HepG2 (cell line): Measurements from ENCODE around the gene ASTN1. TPM values are rescaled to one million over a fixed set of nuclear protein-coding genes. Genes with fewer than 3 reads are reported as not detected.

Experiments
- ATAC-seq: fragments of 200-7000 bp; cut with Tn5 transposase; 3 replicates; pipeline ENCODE4 v1.9.1; 2020; ENCODE audit warnings: mild to moderate bottlenecking, moderate library complexity
- BruUV-seq: library from RNA; stranded (reverse); fragments of 400-500 nt; replicated peaks from 2 replicates; lab custom pipeline; 2021; lab: Mats Ljungman, UMichigan
- CTCF ChIA-PET: fragments of 300-600 bp; formaldehyde crosslinking; extraction: SDS; loops from one replicate; lab custom pipeline; 2021; ENCODE audit warnings: low total read pairs, inconsistent platforms, low intra/inter-chr PET ratio; lab: Yijun Ruan, JAX
- POLR2A ChIA-PET: fragments of 350-600 bp; sonication (Branson Sonifier 250); formaldehyde crosslinking; loops from one replicate; lab custom pipeline; 2020; ENCODE audit warnings: antibody characterized with exemption, inconsistent platforms; lab: Yijun Ruan, JAX
- DNase-seq: peaks from one replicate; pipeline ENCODE4 v3.0.0-alpha.2; 2015; ENCODE audit warnings: low spot score
- FAIRE-seq: peaks from 3 replicates; lab custom pipeline; 2011; peaks lifted over from hg19 to GRCh38; lab: Jason Lieb, UNC
- H2AFZ ChIP-seq: one replicate; pipeline ENCODE4 v1.6.1; 2011; ENCODE audit warnings: low read length, inconsistent platforms
- H3K27ac ChIP-seq: fragments of 300-600 bp; 3 replicates; pipeline ENCODE4 v1.8.0; 2011; ENCODE audit warnings: mixed run types, mild to moderate bottlenecking, mixed read lengths, low read length, inconsistent platforms; ENCODE audit not compliant: insufficient read depth; ENCODE audit errors: extremely low read length
- H3K27me3 ChIP-seq, 2 experiments: fragments of 200-600 bp in 1 of 2; 2 replicates in 1 of 2; 3 replicates in 1 of 2; pipeline versions ENCODE4 v1.6.0 to v1.8.0; 2011; ENCODE audit warnings: low read length in 2 of 2, mild to moderate bottlenecking in 2 of 2, moderate library complexity in 2 of 2, inconsistent platforms in 1 of 2; ENCODE audit not compliant: insufficient read depth in 2 of 2, control insufficient read depth in 1 of 2
- H3K36me3 ChIP-seq, 2 experiments: fragments of 200-600 bp in 1 of 2; replicated peaks in 1 of 2; 2 replicates in 1 of 2; 3 replicates in 1 of 2; pipeline versions ENCODE4 v1.5.1 to v1.8.0; 2011; ENCODE audit warnings: low read length in 2 of 2, inconsistent platforms in 1 of 2; ENCODE audit not compliant: insufficient read depth in 2 of 2, control insufficient read depth in 1 of 2
- H3K4me1 ChIP-seq: 2 replicates; pipeline ENCODE4 v1.5.1; 2012; ENCODE audit warnings: low read length, inconsistent platforms; ENCODE audit not compliant: insufficient read depth
- H3K4me2 ChIP-seq: 2 replicates; pipeline ENCODE4 v1.6.0; 2011; ENCODE audit warnings: low read depth, low read length, inconsistent platforms
- H3K4me3 ChIP-seq, 3 experiments: fragments of 200-600 bp in 1 of 3; sonication (generic), shearing (Covaris generic) in 1 of 3; replicated peaks in 1 of 3; 2 replicates each; pipeline ENCODE4 v1.5.1; 2011 to 2016; ENCODE audit warnings: low read length in 3 of 3, inconsistent platforms in 2 of 3, low read depth in 2 of 3, mild to moderate bottlenecking in 2 of 3, control low read depth in 1 of 3, mixed read lengths in 1 of 3; ENCODE audit not compliant: insufficient read depth in 1 of 3
- H3K79me2 ChIP-seq: one replicate; pipeline ENCODE4 v1.6.1; 2011; ENCODE audit warnings: low read length, inconsistent platforms; ENCODE audit not compliant: insufficient read depth
- H3K9ac ChIP-seq: 2 replicates; pipeline ENCODE4 v1.6.0; 2011; ENCODE audit warnings: mild to moderate bottlenecking, low read depth, low read length, inconsistent platforms; ENCODE audit not compliant: insufficient read depth
- H3K9me3 ChIP-seq: 2 replicates; pipeline ENCODE4 v1.5.1; 2012; ENCODE audit warnings: mild to moderate bottlenecking, low read length
- H4K20me1 ChIP-seq: 2 replicates; pipeline ENCODE4 v1.6.0; 2011; ENCODE audit warnings: inconsistent platforms, mild to moderate bottlenecking, low read length, moderate library complexity; ENCODE audit not compliant: insufficient read depth
- HNRNPLL ChIP-seq: fragments of 200-400 bp; formaldehyde crosslinking; IDR thresholded peaks from 2 replicates; pipeline ENCODE4 v1.6.1; 2017; ENCODE audit warnings: mild to moderate bottlenecking, low read depth, low read length; ENCODE audit not compliant: poor library complexity, severe bottlenecking
- LCORL ChIP-seq, 2 experiments: fragments of 450-650 bp in 1 of 2; sonication (generic) in 1 of 2; formaldehyde crosslinking in 1 of 2; IDR thresholded peaks; 2 replicates each; pipeline versions ENCODE4 v1.5.0 to v1.6.1; 2017 to 2020; ENCODE audit warnings: antibody characterized with exemption in 1 of 2, missing genetic modification reagents in 1 of 2
- TIGD3 ChIP-seq: sonication (generic); formaldehyde crosslinking; IDR thresholded peaks from 2 replicates; pipeline ENCODE4 v1.5.1; 2020; ENCODE audit warnings: mild to moderate bottlenecking, missing genetic modification reagents, borderline replicate concordance
- ZNF317 ChIP-seq: sonication (generic); formaldehyde crosslinking; IDR thresholded peaks from 2 replicates; pipeline ENCODE4 v1.5.0; 2020; ENCODE audit warnings: mild to moderate bottlenecking, missing genetic modification reagents
- ZNF577 ChIP-seq: sonication (generic); formaldehyde crosslinking; IDR thresholded peaks from 2 replicates; pipeline ENCODE4 v1.4.0; 2020; ENCODE audit warnings: mild to moderate bottlenecking, low read depth, missing genetic modification reagents, borderline replicate concordance
- ZNF777 ChIP-seq: sonication (generic); formaldehyde crosslinking; IDR thresholded peaks from 2 replicates; pipeline ENCODE4 v1.4.0; 2020; ENCODE audit warnings: missing genetic modification reagents
- WGBS: methylation state at CpG from one replicate; pipeline ENCODE4 v1.1.6; 2017; ENCODE audit warnings: low lambda C conversion rate; 5-methylcytosine and 5-hydroxymethylcytosine counted together
- in situ Hi-C: cut with HindIII; loops from 2 replicates; pipeline ENCODE4 v1.10.0; 2017; ENCODE audit warnings: low pct_unique_long_range_greater_than_20kb; ENCODE audit not compliant: extremely low pct_ligation_motif_present
- intact Hi-C: fragments of 100-400 bp; cut with micrococcal nuclease; formaldehyde crosslinking; loops from one replicate; pipeline ENCODE4 v1.10.0; 2022; ENCODE audit not compliant: unreplicated experiment
- polyA plus RNA-seq, 8 experiments: library from polyadenylated mRNA; depleted of rRNA in 3 of 8; stranded (reverse) in 7 of 8; unstranded in 1 of 8; fragments of >200 nt; fragmentation: Illumina TruSeq in 4 of 8; extraction: Trizol in 4 of 8; gene quantifications; 2 replicates each; pipeline versions ENCODE4 v1.2.1 to v1.2.3, GENCODE V29; 2011 to 2016; ENCODE audit warnings: low read depth in 4 of 8, missing spikeins in 1 of 8, mixed read lengths in 1 of 8; ENCODE audit not compliant: insufficient read depth in 1 of 8
- total RNA-seq, 5 experiments: library from RNA; depleted of rRNA; stranded (reverse); fragments of >200 nt; fragmentation: Illumina TruSeq; extraction: Trizol; gene quantifications; 2 replicates each; pipeline ENCODE4 v1.2.3, GENCODE V29; 2016; ENCODE audit warnings: low read depth in 1 of 5

Gene ASTN1
- total and polyA plus RNA-seq, 2 of the 13 experiments (the other 11 are each of a cell fraction or from before 2014, with no cell fraction given): not detected

GRCh38 chr1:177181280-177181630, 16.7 kb upstream of the ASTN1 start:
- in situ Hi-C loops: no loop called here
- BruUV-seq: no TSS peak
- 0 out of 2 replicates have a peak, but pooled peaks cover 8% of the 10 kb centered on the region for H3K4me1 ChIP-seq
- intact Hi-C loops: loop anchor here (1.0 kb wide), 2 partner anchors 232 to 284 kb away; no protein-coding TSS in a partner anchor
- ChIA-PET CTCF (interaction anchor here (1.5 to 1.6 kb wide), 2 partner anchors 232 to 283 kb away, joined by 4 to 5 read pairs; no protein-coding TSS in a partner anchor), POLR2A (no interaction called here)
- WGBS: 26% methylated on average over 13 of the region's 13 CpGs
- no peak for FAIRE-seq
- H3K9me3 ChIP-seq: 0 out of 2 replicates have a peak, but pooled peaks cover 5% of the 10 kb centered on the region
- H3K9ac ChIP-seq: no peak overlapping the region
- peaks cover 3 to 14% of the 10 kb centered on the region in 2 experiments; a peak in 3 of 5 replicates for H3K27me3 ChIP-seq
- no peak for DNase-seq
- no peaks in the 10 kb centered on the region for H3K36me3 ChIP-seq
- TF ChIP-seq HNRNPLL (peak; percentile 10), ZNF317 (CRISPR knock-in tag) (no peak)
- no peak overlapping the region for H2AFZ ChIP-seq
- H3K4me2 ChIP-seq: peak overlapping the region; percentile 70
- ATAC-seq: peak; percentile 74
- H4K20me1 ChIP-seq: no peaks in the 10 kb centered on the region
- H3K79me2 ChIP-seq: no peaks in the 10 kb centered on the region
- no peak overlapping the region for H3K27ac ChIP-seq
- H3K4me3 ChIP-seq: peak overlapping the region in 1 of 3 experiments; percentile 30; a peak in 1 of 6 replicates

GRCh38 chr1:177174921-177175634, 10.6 kb upstream of the ASTN1 start:
- DNase-seq (no peak), ATAC-seq (no peak), FAIRE-seq (no peak)
- Histone ChIP-seq H3K9ac (no peak overlapping the region), H3K4me1 (no peaks in the 10 kb centered on the region), H4K20me1 (no peaks in the 10 kb centered on the region), H2AFZ (no peak overlapping the region), H3K4me2 (no peak overlapping the region), H3K79me2 (no peaks in the 10 kb centered on the region), H3K27ac (no peak overlapping the region), H3K4me3 (no peak overlapping the region), H3K36me3 (no peaks in the 10 kb centered on the region), H3K9me3 (no peaks in the 10 kb centered on the region), H3K27me3 (0 out of 5 replicates have a peak, but pooled peaks cover 0 to 7% of the 10 kb centered on the region in 2 experiments)
- 35% methylated on average over 4 of the region's 6 CpGs for WGBS
- POLR2A ChIA-PET: no interaction called here
- CTCF ChIA-PET: no interaction called here
- in situ Hi-C loops (no loop called here), intact Hi-C loops (no loop called here)
- BruUV-seq: no TSS peak
- TF ChIP-seq LCORL (IDR thresholded peaks at IDR 0.05) (peak; percentile 22; the same call in 1 of the 2 replicates), LCORL (CRISPR knock-in tag; IDR thresholded peaks at IDR 0.05) (no peak), ZNF577 (no peak), TIGD3 (CRISPR knock-in tag) (no peak), ZNF777 (CRISPR knock-in tag) (no peak)
